CD14-positive monocyte (primary cell): ENCODE results near the gene ARHGAP15. TPM values are rescaled to one million over a fixed set of nuclear protein-coding genes. Genes with fewer than 3 reads are reported as not detected.

Source experiments
- DNase-seq, 3 donors: peaks; one replicate each; pipeline ENCODE4 v3.0.0-alpha.2; 2011 to 2022
- H2AFZ ChIP-seq: 2 replicates; pipeline ENCODE4 v1.6.0; 2012; ENCODE audit warnings: mild to moderate bottlenecking, low read depth, low read length, inconsistent platforms; ENCODE audit not compliant: insufficient read depth, poor library complexity, severe bottlenecking
- H3K27ac ChIP-seq, 2 donors: 1 replicate in 1 of 2; 2 replicates in 1 of 2; pipeline ENCODE4 v1.5.1; 2012 to 2013; ENCODE audit warnings: low read length in 2 of 2, control low read depth in 1 of 2, inconsistent platforms in 1 of 2, low read depth in 1 of 2, mild to moderate bottlenecking in 1 of 2
- H3K27me3 ChIP-seq, 2 donors: one replicate each; pipeline versions ENCODE4 v1.6.0 to v1.6.1; 2011 to 2013; ENCODE audit warnings: low read length in 2 of 2; ENCODE audit not compliant: control insufficient read depth in 2 of 2, insufficient read depth in 2 of 2
- H3K36me3 ChIP-seq, 2 donors: replicated peaks in 1 of 2; 1 replicate in 1 of 2; 2 replicates in 1 of 2; pipeline versions ENCODE4 v1.5.1 to v1.6.1; 2012 to 2013; ENCODE audit warnings: low read length in 2 of 2, control low read depth in 1 of 2, inconsistent platforms in 1 of 2, mild to moderate bottlenecking in 1 of 2; ENCODE audit not compliant: insufficient read depth in 2 of 2, control insufficient read depth in 1 of 2
- H3K4me1 ChIP-seq, 2 donors: 1 replicate in 1 of 2; 2 replicates in 1 of 2; pipeline versions ENCODE4 v1.5.1 to v1.6.1; 2012 to 2013; ENCODE audit warnings: low read length in 2 of 2, control low read depth in 1 of 2, inconsistent platforms in 1 of 2, mild to moderate bottlenecking in 1 of 2, moderate library complexity in 1 of 2; ENCODE audit not compliant: insufficient read depth in 2 of 2, control insufficient read depth in 1 of 2
- H3K4me2 ChIP-seq: replicated peaks from 2 replicates; pipeline ENCODE3; 2012; ENCODE audit warnings: low read length, moderate library complexity, mild to moderate bottlenecking; ENCODE audit not compliant: poor library complexity, severe bottlenecking; ENCODE audit errors: extremely low read depth
- H3K4me3 ChIP-seq, 3 experiments: fragments of 200-600 bp in 1 of 3; sonication (generic) in 1 of 3; replicated peaks in 1 of 3; 1 replicate in 2 of 3; 2 replicates in 1 of 3; pipeline ENCODE4 v1.5.1; 2011 to 2013; ENCODE audit warnings: low read length in 3 of 3, mild to moderate bottlenecking in 3 of 3, control low read depth in 2 of 3, low read depth in 2 of 3, inconsistent platforms in 1 of 3, moderate library complexity in 1 of 3
- H3K79me2 ChIP-seq: 2 replicates; pipeline ENCODE4 v1.6.0; 2012; ENCODE audit warnings: mild to moderate bottlenecking, control low read depth, inconsistent platforms, low read length, moderate library complexity; ENCODE audit not compliant: insufficient read depth
- H3K9ac ChIP-seq: 2 replicates; pipeline ENCODE4 v1.6.0; 2017; ENCODE audit warnings: low read length, mild to moderate bottlenecking; ENCODE audit not compliant: insufficient read depth, poor library complexity, severe bottlenecking
- H3K9me3 ChIP-seq, 2 donors: replicated peaks in 1 of 2; 1 replicate in 1 of 2; 2 replicates in 1 of 2; pipeline versions ENCODE4 v1.5.1 to v1.6.1; 2012 to 2013; ENCODE audit warnings: low read length in 2 of 2, control low read depth in 1 of 2; ENCODE audit not compliant: control insufficient read depth in 1 of 2, insufficient read depth in 1 of 2
- H4K20me1 ChIP-seq: 2 replicates; pipeline ENCODE4 v1.6.0; 2012; ENCODE audit warnings: mild to moderate bottlenecking, low read length, control low read depth, moderate library complexity; ENCODE audit not compliant: insufficient read depth
- H3K27ac Mint-ChIP-seq, 7 donors: one replicate each; pipeline ENCODE4 v1.8.0; 2020; ENCODE audit warnings: mild to moderate bottlenecking in 7 of 7, mixed read lengths in 7 of 7, moderate library complexity in 6 of 7, inconsistent platforms in 2 of 7
- H3K27me3 Mint-ChIP-seq, 3 donors: one replicate each; pipeline ENCODE4 v1.8.0; 2021 to 2022; ENCODE audit warnings: low read depth in 3 of 3, mild to moderate bottlenecking in 3 of 3, mixed read lengths in 3 of 3, moderate library complexity in 3 of 3, inconsistent platforms in 1 of 3
- H3K36me3 Mint-ChIP-seq, 2 donors: one replicate each; pipeline ENCODE4 v1.8.0; 2020; ENCODE audit warnings: mixed read lengths in 2 of 2, inconsistent platforms in 1 of 2, mild to moderate bottlenecking in 1 of 2
- H3K4me1 Mint-ChIP-seq: one replicate; pipeline ENCODE4 v1.8.0; 2020; ENCODE audit warnings: mild to moderate bottlenecking, mixed read lengths
- H3K4me3 Mint-ChIP-seq, 2 donors: one replicate each; pipeline ENCODE4 v1.8.0; 2020; ENCODE audit warnings: mild to moderate bottlenecking in 2 of 2, mixed read lengths in 2 of 2, moderate library complexity in 1 of 2
- H3K9me3 Mint-ChIP-seq, 7 donors: one replicate each; pipeline ENCODE4 v1.8.0; 2020 to 2022; ENCODE audit warnings: mixed read lengths in 7 of 7, mild to moderate bottlenecking in 6 of 7, moderate library complexity in 6 of 7, inconsistent platforms in 2 of 7
- CTCF ChIP-seq: fragments of 200-600 bp; IDR thresholded peaks from one replicate; pipeline ENCODE4 v1.8.0; 2022; ENCODE audit warnings: antibody characterized with exemption, mild to moderate bottlenecking
- WGBS: methylation state at CpG from one replicate; pipeline ENCODE4 v1.1.5; 2013; ENCODE audit warnings: missing lambda C conversion rate; ENCODE audit not compliant: insufficient coverage; 5-methylcytosine and 5-hydroxymethylcytosine counted together
- intact Hi-C, 2 donors: fragments of 100-400 bp; cut with micrococcal nuclease; formaldehyde crosslinking; loops; one replicate each; pipeline versions ENCODE4 v1.15.0 to v1.15.1; 2023
- polyA plus RNA-seq, 3 donors: library from polyadenylated mRNA; depleted of rRNA in 1 of 3; unstranded in 2 of 3; stranded (reverse) in 1 of 3; fragments of 300-500 nt in 2 of 3; fragments of >200 nt in 1 of 3; fragmentation: Illumina TruSeq in 2 of 3; gene quantifications; 1 replicate in 2 of 3; 2 replicates in 1 of 3; pipeline ENCODE4 v1.2.3, GENCODE V29; 2012 to 2021
- small RNA-seq: library from RNA; depleted of rRNA; stranded (forward); fragments of <200 nt; gene quantifications from one replicate; pipeline ENCODE3, GENCODE V24; 2012; ENCODE audit warnings: low read depth; ENCODE audit not compliant: insufficient read length

Gene ARHGAP15
- polyA plus RNA-seq, 3 donors: 35.4 to 50.9 (median 50.7) TPM

GRCh38 chr2:143815082-143815481, 685.9 kb downstream of the ARHGAP15 start:
- no peaks in the 10 kb centered on the region for H3K36me3 Mint-ChIP-seq
- peaks cover 0 to 5% (median 0%) of the 10 kb centered on the region in 3 donors for H3K27me3 Mint-ChIP-seq
- intact Hi-C loops: no loop called here
- TF ChIP-seq CTCF: no peak
- Histone ChIP-seq H3K27me3 (no peaks in the 10 kb centered on the region), H4K20me1 (no peaks in the 10 kb centered on the region), H3K4me1 (no peaks in the 10 kb centered on the region), H3K4me2 (no peak overlapping the region), H3K9ac (no peak overlapping the region), H3K36me3 (no peaks in the 10 kb centered on the region), H2AFZ (no peak overlapping the region), H3K27ac (no peak overlapping the region), H3K79me2 (no peaks in the 10 kb centered on the region), H3K9me3 (no peaks in the 10 kb centered on the region), H3K4me3 (no peak overlapping the region)
- DNase-seq: no peak
- peaks cover 2% of the 10 kb centered on the region for H3K4me1 Mint-ChIP-seq
- no peak overlapping the region for H3K4me3 Mint-ChIP-seq
- WGBS: 27% methylated on average over 3 of the region's 4 CpGs
- H3K9me3 Mint-ChIP-seq: peaks cover 0 to 4% (median 1%) of the 10 kb centered on the region in 7 donors
- no peak overlapping the region for H3K27ac Mint-ChIP-seq

- no peak for DNase-seq
- H3K27ac Mint-ChIP-seq: no peak overlapping the region
Observed at GRCh38 chr2:143816916-143817315, 687.7 kb downstream of the ARHGAP15 start.

More at GRCh38 chr2:143816916-143817315, 687.7 kb downstream of the ARHGAP15 start:
- no peak overlapping the region for H3K4me2 ChIP-seq
- H3K27me3 ChIP-seq: no peaks in the 10 kb centered on the region
- intact Hi-C loops: no loop called here
- no peaks in the 10 kb centered on the region for H3K4me1 ChIP-seq
- H3K9me3 ChIP-seq: no peaks in the 10 kb centered on the region
- no peaks in the 10 kb centered on the region for H3K36me3 ChIP-seq
- H3K27ac ChIP-seq: no peak overlapping the region
- no peak overlapping the region for H2AFZ ChIP-seq
- no peak for TF ChIP-seq CTCF
- H3K9ac ChIP-seq: no peak overlapping the region
- no peaks in the 10 kb centered on the region for H4K20me1 ChIP-seq
- peaks cover 2% of the 10 kb centered on the region for H3K4me1 Mint-ChIP-seq
- no peak overlapping the region for H3K4me3 Mint-ChIP-seq
- H3K27me3 Mint-ChIP-seq: peaks cover 0 to 5% (median 2%) of the 10 kb centered on the region in 3 donors
- no peaks in the 10 kb centered on the region for H3K79me2 ChIP-seq
- 93% methylated on average over 2 of the region's 3 CpGs for WGBS
- peaks cover 0 to 4% (median 1%) of the 10 kb centered on the region in 7 donors for H3K9me3 Mint-ChIP-seq
- H3K36me3 Mint-ChIP-seq: no peaks in the 10 kb centered on the region
- no peak overlapping the region for H3K4me3 ChIP-seq

Small RNA genes within 50 kb of the gene (small RNA-seq; reads per million reads assigned to genes)
- gene MTND4LP12: not detected
